VCaP (cell line): ENCODE data around the gene ARL15.

ENCODE experiments used
- H3K27ac ChIP-seq: fragments of 450-650 bp; 2 replicates; pipeline ENCODE4 v1.5.1; 2017
- TF ChIP-seq, protein P1 (sequence below): fragments of 450-650 bp; conservative IDR thresholded peaks from 2 replicates; pipeline ENCODE4 v1.5.1; 2017; ENCODE audit warnings: mild to moderate bottlenecking, moderate library complexity

The ARL15 gene

DNA sequence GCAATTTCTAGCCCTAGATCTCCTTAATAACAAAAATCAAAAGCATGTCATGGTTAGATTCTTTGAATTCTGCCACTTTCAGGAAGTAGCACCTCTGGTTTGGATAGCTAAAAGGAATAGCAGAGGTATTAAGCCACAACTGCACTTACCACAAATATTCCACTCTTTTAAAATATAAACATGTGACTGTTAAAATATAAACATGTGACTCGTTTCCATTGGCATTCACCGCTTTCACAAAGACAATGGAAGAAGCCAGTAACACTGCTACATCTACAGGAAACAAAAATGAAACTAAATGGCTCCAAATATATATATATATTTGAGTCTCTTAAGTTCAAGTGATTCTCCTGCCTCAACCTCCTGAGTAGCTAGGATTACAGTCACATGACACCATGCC lies 222.9 kb downstream of the ARL15 start:
- no peak overlapping the region for H3K27ac ChIP-seq
- TF ChIP-seq, protein P1, sequence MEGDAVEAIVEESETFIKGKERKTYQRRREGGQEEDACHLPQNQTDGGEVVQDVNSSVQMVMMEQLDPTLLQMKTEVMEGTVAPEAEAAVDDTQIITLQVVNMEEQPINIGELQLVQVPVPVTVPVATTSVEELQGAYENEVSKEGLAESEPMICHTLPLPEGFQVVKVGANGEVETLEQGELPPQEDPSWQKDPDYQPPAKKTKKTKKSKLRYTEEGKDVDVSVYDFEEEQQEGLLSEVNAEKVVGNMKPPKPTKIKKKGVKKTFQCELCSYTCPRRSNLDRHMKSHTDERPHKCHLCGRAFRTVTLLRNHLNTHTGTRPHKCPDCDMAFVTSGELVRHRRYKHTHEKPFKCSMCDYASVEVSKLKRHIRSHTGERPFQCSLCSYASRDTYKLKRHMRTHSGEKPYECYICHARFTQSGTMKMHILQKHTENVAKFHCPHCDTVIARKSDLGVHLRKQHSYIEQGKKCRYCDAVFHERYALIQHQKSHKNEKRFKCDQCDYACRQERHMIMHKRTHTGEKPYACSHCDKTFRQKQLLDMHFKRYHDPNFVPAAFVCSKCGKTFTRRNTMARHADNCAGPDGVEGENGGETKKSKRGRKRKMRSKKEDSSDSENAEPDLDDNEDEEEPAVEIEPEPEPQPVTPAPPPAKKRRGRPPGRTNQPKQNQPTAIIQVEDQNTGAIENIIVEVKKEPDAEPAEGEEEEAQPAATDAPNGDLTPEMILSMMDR: no peak

DNA sequence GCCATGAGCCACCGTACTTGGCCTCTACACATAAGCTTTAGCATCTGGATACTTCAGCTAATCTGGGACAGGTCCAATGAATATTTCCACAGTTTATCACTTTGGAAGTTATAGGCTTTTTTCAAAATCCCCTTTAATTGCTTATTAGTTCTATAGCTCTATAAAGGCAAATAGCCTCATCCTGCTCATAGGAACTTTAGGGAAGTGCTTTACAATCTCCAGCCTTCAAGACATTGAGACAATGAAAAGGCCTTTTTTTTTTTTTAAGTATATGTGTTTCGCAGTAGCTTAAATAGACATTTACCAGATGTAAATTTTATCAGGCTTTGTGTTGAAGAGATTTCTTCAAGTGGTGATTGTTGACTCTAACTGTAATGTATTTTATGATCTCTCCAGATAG lies 224.2 kb downstream of the ARL15 start:
- no peak overlapping the region for H3K27ac ChIP-seq
- TF ChIP-seq, protein P1: no peak

DNA sequence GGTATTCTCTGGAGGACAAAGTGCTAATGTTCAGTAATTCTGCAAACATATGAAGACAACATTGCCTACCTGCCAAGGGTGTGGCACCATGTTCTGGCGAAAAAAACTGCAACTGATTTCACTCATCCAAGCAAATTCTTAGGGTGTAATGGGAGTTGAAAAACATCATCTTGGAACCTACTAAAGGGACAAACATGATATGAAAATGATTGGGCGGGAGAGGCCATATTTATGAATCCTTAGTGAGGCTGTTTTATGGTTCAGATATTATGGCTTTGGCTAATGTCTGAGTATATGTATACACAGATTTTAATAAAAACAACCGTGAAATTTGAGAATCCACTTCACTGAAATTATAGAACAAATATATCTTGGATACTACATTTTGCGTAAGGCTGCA lies 225.7 kb downstream of the ARL15 start:
- no peak overlapping the region for H3K27ac ChIP-seq
- TF ChIP-seq, protein P1: no peak

DNA sequence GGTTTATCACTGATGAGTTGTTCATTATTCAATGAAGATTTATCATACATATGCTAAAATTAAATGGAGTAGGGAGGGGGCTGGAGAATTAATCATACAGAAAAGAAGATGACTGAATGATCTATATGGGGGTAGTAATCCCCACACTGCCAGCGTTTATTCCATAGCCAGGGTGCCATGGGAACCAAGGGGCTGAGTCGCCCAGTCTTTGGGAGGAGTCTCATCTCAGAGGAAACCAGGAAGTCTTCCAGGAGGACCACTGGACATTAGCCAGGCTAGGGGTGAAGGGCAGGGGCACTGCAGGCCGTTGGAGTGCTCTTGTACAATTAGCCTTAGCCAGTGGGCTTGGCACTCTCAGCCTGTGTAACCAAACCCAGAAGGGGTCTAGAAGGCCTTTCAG lies 226.5 kb downstream of the ARL15 start:
- TF ChIP-seq, protein P1: no peak
- H3K27ac ChIP-seq: no peak overlapping the region

DNA sequence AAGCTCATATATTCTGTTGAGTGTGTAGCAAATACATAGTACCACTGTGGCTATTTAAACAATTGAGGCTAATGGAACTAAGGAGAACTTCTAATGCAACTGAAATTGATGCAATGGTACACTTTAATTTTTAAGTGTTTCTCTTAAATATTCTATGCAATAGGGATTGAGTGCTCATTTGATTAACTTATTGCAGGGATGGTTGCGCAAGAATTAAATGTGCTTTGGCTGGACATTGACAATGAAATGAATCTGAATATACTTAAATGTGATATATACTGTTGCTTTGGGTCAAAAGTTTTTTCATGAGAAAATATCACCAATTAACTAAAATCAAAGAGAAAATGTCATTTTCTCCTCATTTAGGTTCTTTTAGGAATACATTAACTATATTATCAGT lies 227.1 kb downstream of the ARL15 start:
- TF ChIP-seq, protein P1: no peak

DNA sequence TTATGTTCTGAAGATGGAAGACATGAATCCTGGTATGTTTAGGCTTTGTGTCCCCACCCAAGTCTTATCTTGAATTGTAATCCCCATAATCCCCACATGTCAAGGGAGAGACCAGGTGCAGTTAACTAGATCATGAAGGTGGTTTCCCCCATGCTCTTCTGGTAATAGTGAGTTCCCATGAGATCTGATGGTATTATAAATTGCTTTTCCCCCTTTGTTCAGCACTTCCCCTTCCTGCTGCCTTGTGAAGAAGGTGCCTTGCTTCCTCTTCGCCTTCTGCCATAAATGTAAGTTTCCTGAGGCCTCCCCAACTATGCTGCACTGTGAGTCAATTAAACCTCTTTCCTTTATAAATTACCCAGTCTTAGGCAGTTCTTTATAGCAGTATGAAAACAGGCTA lies 229.0 kb downstream of the ARL15 start:
- no peak overlapping the region for H3K27ac ChIP-seq

More for the DNA sequence above, 227.1 kb downstream of the ARL15 start:
- H3K27ac ChIP-seq: no peak overlapping the region

DNA sequence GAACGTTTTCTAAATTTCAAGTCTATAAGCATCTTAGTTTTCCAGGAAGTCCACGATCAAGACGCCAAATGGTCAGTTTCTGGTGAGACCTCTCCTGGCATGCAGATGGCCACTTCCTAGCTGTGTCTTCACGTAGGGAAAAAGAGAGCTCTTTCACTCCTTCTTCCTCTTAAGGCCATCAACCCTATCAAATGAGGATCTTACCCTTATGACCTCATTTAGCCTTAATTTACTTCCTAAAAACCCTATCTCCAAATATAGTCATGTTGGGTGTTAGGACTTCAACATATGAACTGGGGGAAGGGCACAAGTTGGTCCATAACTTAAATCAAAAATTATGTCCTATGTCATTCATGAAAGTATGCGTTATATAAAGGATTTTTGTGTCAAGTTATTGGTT lies 229.5 kb downstream of the ARL15 start:
- TF ChIP-seq, protein P1: no peak
- no peak overlapping the region for H3K27ac ChIP-seq

More for the DNA sequence above, 229.0 kb downstream of the ARL15 start:
- TF ChIP-seq, protein P1: no peak

DNA sequence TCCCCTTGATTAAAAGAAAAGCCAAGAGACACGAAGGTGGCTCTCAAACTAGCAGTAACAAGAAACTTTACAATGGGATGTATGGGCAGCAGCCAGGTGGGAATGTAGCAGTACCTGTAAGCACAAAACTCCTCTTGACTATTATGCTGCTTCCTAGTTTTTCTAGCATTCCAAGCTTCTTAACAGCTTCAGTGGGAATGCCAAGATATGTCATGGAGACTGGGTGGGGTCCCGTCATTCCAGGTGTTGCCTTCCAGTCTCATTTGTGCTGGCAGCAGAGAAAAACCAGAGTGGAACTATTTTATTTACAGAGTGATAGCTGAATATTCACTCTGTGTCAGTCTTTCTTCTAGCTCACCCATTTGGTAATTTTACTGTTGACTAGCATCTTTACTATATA lies 236.6 kb downstream of the ARL15 start:
- TF ChIP-seq, protein P1: no peak
- H3K27ac ChIP-seq: no peak overlapping the region
